C1 segment of cervical spinal cord (tissue), 14 donors: ENCODE results near the gene GDA.

ENCODE experiments used
- DNase-seq, 14 donors: peaks; one replicate each; lab custom pipeline; 2025; lab: John Stamatoyannopoulos, UW

The GDA gene

GRCh38 chr9:72149231-72149975 is at the start of gene GDA:
GDA (plus strand) TSS chr9:72149440; CDS start chr9:72149560, 120 bp downstream.
- DNase-seq: peak in 1 of 14 donors; percentile 1

- no peak for DNase-seq
Observed at GRCh38 chr9:72102520-72102919, 46.7 kb upstream of the GDA start.

- DNase-seq: no peak
Observed at GRCh38 chr9:72113056-72113455, 36.2 kb upstream of the GDA start.

GRCh38 chr9:72119853-72120252 is 29.4 kb upstream of the GDA start:
- DNase-seq: no peak

GRCh38 chr9:72124947-72125346 is 24.3 kb upstream of the GDA start:
- DNase-seq: no peak

GRCh38 chr9:72127753-72128152 is 21.5 kb upstream of the GDA start:
- no peak for DNase-seq

GRCh38 chr9:72128526-72128925 is 20.7 kb upstream of the GDA start:
- no peak for DNase-seq

- no peak for DNase-seq
Observed at GRCh38 chr9:72129271-72130156, 19.7 kb upstream of the GDA start.

GRCh38 chr9:72130321-72130720 is 18.9 kb upstream of the GDA start:
- no peak for DNase-seq

- no peak for DNase-seq
Observed at GRCh38 chr9:72131206-72131605, 18.0 kb upstream of the GDA start.

- no peak for DNase-seq
Observed at GRCh38 chr9:72132052-72132451, 17.2 kb upstream of the GDA start.

- DNase-seq: no peak
Observed at GRCh38 chr9:72133365-72134035, 15.7 kb upstream of the GDA start.

- no peak for DNase-seq
Observed at GRCh38 chr9:72134801-72135200, 14.4 kb upstream of the GDA start.

- DNase-seq: no peak
Observed at GRCh38 chr9:72137697-72138365, 11.4 kb upstream of the GDA start.

- DNase-seq: no peak
Observed at GRCh38 chr9:72139226-72139625, 10.0 kb upstream of the GDA start.

GRCh38 chr9:72140586-72140985 is 8.7 kb upstream of the GDA start:
- DNase-seq: no peak

GRCh38 chr9:72141484-72141883 is 7.8 kb upstream of the GDA start:
- no peak for DNase-seq

GRCh38 chr9:72144756-72145492 is 4.3 kb upstream of the GDA start:
- no peak for DNase-seq

GRCh38 chr9:72145733-72146505 is 3.3 kb upstream of the GDA start:
- no peak for DNase-seq

GRCh38 chr9:72147676-72148075 is 1.6 kb upstream of the GDA start:
- DNase-seq: no peak
